ENCODE results near the gene H1-8.
A peak's percentile ranks its signal among the peaks of the same experiment; 100 is the strongest.

The H1-8 gene

DNA sequence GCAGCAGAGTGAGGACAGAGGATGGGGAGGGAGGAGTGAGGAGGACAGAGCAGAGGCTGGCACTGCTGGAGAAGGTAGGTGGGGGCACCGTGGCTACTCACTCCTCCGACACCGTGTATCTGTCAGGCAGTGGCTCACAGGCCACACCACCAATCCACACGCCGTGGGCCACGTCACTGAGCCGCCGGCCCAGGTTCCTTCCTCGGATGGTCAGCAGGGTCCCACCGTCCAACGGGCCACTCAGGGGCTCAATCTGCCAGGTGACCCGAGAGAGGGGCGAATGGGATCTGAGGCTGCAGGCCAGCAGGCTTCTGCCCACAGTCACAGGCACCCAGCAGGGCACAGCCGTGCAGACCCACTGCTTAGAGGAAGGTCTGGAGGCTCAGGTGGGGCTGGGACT lies 30.5 kb downstream of the H1-8 start:
- DNase-seq (ENCODE audit: low spot score), result no peak

DNA sequence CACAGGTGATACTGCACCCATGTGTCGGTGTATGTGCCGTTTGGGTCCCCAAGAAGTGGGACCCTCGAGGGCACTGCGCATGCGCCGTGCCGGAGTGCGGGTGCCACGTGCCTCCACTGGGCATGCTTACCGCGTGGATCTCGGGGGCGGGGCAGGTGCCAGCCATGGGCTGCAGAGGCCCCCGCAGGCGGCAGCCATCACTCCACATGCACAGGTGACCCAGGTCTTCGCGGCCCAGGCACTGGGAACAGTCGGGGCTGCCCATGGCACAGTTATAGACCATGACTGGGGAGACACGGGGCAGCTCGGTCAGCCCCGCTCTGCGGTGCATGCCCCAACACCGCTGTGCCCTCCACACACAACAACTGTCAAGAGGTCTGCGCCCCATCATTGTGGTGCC lies 31.2 kb downstream of the H1-8 start:
- no peak for DNase-seq (ENCODE audit: low spot score)

DNA sequence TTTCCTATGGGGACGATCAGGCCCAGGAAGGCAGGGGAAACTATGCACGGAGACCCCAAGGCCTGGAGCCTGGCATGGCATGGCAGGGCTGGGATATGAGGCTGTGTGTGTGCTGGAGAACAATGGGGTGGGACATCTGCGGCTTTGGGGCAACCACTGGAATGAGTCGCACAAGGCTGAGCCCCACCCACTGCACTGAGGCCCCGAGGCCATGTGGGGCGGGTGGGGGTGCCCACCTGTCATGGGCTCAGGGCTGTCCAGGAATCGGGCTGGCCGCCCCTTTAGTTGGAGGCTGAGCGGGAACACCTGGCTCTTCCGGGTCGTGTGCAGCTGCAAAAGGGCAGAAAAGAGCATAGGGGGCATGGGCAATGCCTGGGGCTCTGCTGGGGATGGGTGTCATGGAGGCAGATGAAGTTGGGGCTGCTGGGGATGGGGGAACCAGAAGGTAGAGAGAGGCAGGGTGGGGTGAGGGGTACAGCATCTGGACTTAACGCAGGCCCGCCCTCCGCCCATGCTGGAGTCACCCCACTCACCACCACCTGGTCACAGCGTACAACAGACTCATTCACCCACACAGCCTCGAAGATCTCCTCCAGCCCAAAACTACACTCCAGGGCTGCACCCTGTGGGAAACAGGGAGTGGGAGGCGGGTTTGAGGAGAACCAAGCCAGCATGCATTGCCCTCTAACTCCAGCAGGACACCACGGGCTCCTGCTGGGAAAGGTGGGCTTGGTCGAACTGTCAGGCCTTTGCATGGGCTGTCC lies 32.4 kb downstream of the H1-8 start:
- no peak for DNase-seq (ENCODE audit: low spot score)

DNA sequence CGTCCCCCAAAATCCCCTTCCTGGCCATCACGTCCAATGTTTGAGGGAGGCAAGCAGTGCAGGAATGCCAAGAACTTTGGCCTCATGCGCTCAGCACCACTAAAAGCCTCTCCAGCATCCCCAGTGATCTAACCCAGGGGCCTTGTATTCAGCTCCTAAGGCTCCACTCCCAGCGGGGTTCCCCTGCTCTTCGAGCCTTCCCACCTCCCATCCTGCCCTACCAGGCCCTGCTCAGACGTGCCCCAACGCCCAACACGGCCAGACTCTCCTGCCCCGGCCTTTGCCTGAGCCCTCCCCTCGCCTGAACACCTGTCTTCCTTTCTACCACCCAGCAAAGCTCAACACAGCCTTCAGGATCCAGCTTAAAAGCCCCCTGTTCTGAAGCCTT lies 33.0 kb downstream of the H1-8 start:
- no peak for DNase-seq (ENCODE audit: low spot score)

DNA sequence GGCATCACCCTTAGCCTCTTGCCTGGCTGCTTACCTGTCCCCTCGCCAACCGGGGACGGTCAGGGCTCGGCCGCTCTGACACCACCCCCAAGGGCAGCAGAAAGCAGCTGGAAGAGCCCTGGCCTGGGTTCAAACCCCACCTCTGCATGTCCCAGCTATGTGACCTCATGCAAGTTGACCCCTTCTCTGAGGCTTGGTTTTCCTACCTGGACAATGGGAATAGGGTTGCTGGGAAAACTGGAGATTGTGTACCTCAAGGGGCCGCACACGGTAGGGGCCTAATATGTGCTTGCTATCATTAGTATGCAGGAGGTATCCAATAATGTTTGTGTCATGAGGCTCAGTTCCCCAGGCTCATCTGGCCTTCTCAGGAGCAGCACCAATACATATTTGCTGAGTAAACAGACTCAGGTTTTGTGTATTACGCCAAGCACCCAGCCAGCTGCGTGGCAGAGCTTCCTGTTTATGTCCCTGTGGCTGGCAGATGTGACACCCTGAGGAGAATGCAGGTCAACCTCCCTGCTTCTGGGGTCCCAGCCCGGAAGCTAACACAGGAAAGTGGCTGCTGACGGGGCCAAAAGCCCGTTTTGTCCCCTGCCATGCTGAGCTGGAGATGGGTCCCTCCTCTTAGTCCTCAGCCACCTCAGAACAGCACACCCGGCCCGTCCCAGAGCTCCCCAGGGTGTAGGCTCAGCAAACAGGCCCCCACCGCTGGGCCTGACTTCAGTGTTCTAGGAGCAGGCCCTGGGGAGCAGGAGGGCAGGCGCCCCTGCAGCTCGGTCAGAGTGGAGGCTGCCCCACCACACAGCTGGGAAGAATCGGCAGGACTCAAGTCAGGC lies 33.8 kb downstream of the H1-8 start:
- peak; percentile 85 for DNase-seq (ENCODE audit: low spot score)

DNA sequence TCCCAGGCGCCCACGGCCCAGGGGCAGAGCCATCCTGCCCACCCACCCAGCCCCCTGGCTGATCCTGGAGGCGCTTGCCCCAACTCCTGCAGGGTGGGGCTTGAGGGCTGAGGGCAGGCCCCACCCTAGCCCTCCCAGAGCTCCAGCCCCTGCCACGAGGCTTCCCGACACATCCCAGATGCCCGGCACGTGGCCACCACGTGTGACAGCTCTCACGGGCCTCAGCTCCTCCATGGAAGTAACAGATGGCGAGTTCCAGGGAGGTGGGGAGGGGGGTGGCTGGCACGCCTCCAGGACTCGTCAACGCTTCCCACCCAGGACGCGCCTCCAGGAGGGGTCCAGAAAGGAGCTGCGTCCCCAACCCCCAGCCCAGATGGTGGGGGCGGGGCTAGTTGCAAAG lies 34.4 kb downstream of the H1-8 start:
- DNase-seq (ENCODE audit: low spot score), result no peak

DNA sequence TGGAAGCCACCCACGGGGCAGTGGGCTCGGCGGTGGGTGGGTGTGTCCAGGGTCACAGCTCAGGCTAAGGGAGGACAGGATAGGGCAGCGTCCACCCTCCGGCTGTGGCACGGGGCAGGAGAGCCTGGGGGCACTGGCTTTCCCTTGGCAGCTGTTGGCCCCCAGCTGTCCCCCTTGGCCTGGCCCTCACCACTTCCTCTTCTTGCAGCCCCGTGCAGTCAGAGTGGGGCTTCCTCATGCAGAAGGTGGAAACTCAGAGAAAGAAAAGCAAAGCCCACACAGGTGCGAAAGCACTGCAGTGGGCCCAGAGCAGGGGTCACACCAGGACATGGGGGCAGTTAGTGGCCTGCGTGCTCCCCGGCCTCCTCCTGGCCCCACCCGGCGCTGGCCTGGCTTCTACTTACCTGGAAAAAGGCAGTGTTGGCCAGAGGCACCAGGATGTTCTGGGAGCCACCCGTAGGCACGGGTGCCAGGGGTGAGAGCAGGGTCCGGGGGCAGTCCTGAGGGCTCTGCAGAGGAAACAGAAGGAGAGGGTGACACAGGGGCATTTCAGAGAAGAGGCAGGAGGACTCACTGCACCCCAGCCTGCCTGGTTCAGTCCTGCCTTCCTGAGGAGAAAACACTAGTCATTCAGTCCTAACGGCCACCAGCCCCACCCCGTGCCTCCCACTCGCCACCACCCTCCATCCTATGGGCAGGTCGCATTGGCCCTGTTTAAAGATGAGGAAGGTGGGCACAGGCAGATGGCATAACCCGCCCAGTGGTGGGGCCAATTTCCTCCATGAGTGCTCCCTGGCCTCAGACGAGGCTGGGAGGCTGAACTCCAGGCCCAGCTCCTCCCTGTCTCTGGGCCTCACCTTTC lies 35.2 kb downstream of the H1-8 start:
- no peak for DNase-seq (ENCODE audit: low spot score)

DNA sequence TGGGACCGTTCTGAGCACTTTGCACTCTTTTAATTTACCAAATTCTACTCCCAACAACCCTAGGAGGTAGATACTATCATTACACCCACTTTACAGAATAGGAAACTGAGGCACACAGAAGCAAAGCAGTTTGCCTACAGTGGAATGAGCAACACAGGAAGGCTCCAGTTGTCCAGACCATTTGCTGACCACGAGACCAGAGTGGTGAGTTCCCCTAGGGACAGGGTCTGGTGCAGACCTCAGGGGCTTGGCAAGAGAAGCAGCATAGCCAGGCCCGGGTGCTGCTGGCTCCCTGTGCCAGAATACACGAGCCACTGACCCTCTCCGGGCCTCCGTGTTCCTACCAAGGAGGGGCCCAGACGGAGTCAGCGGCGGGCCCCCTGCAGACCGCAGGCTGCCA lies 37.0 kb downstream of the H1-8 start:
- DNase-seq (ENCODE audit: low spot score), result no peak

DNA sequence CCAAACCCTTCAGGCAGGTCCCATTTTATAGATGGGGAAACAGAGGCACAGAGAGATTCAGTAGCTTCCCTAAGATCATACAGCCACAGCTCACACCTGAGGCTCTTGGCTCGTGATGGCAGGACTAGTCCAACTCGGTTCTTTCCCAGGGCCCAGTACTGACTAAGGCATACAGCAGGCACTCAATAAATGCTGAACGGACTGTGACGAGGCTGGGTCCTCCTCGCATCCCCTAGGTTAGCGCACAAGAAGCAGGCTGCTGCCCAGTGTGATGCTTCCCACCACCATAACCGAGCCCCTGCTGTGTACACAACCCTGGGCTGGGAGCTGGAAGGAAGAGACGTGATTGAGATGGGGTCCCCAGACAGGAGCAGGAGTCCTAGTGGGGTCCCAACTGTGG lies 38.6 kb downstream of the H1-8 start:
- no peak for DNase-seq (ENCODE audit: low spot score)

DNA sequence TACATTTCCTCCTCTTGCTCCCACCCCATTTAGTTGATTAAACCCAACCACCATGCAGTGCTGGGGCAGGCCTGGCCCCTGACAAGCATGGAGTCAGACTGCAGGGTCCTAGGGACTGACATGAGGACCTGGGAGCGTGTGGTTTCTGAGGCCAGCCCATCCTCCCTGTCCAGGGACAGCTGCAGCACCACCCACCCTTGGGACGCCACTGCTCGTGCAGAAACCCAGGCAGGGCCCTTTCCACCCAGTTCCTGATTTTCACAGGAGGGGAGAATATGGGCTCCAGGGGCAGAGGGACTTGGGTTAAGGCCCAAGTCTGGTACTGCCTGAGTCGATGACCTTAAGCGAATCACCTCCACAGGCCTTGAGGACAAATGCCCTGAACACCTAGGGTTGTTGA lies 39.8 kb downstream of the H1-8 start:
- DNase-seq (ENCODE audit: low spot score), result no peak

DNA sequence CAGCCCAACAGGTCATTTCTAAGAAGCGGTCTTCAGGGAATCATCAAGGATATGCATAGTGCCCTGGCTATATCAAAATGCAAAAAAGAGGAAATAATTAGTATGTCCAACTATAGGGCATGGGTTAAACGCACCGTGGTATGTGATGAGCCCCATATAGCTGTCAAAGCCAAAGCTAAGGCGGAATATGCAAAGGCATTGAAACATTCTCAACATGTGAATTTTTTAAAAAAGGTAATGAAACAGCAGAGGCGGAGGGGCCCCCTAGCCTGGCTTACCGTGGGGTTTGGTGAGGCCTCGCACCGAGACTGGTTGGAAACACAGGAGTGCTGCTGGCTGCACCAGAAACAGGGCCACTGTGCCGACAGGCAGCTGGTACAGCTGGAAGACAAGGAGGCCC lies 40.3 kb downstream of the H1-8 start:
- no peak for DNase-seq (ENCODE audit: low spot score)

DNA sequence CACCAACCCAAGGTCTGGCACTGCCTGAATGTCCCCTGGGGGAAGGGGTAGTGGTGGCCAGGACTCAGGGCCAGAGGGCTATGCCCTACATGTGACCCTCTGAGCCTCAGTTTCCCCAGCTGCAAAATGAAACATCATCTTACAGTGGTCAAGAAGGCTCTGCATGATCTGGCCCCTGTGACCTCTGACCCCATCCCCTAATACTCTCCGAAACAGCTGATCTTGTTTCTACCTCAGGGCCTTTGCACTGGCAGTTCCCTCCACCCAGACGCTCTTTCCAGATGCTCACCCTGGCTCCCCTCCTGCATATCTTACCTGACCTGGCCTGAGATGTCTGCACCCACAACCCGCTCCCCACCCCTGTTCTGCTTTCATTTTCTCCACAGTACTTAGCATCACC lies 41.7 kb downstream of the H1-8 start:
- no peak for DNase-seq (ENCODE audit: low spot score)

DNA sequence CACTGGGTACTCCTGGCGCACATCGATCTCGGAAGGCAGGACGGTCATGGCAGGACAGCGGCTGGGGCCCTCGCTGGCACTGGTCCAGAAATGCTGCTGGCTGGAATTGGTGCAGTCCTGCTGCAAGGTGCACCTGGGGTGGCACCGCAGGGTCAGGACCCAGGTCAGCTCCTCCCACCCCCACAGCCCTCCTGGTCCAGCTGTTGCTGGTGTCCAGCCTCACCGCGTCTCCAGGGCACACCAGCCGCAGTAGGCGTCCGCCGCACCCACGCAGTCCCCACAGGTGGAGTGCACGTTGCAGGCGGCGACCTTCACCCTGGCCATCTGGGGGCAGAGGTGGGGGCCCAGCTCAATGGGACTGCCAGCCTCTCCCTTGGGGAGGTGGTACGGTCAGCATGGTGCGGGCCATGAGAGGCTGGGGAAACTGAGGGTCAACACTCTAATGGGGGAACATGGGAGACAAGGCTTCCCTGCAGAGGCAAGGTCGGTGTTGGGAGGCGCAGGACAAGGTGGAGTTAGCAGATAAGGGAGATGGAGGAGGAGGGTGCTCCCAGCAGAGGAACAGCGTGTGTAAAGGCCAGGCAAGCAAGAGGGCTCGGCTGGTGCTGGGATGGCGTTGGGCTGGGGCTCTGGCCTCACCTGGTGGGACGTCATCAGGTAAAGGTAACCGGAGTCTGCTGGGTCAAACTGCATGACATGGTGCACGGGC lies 43.1 kb downstream of the H1-8 start:
- no peak for DNase-seq (ENCODE audit: low spot score)

DNA sequence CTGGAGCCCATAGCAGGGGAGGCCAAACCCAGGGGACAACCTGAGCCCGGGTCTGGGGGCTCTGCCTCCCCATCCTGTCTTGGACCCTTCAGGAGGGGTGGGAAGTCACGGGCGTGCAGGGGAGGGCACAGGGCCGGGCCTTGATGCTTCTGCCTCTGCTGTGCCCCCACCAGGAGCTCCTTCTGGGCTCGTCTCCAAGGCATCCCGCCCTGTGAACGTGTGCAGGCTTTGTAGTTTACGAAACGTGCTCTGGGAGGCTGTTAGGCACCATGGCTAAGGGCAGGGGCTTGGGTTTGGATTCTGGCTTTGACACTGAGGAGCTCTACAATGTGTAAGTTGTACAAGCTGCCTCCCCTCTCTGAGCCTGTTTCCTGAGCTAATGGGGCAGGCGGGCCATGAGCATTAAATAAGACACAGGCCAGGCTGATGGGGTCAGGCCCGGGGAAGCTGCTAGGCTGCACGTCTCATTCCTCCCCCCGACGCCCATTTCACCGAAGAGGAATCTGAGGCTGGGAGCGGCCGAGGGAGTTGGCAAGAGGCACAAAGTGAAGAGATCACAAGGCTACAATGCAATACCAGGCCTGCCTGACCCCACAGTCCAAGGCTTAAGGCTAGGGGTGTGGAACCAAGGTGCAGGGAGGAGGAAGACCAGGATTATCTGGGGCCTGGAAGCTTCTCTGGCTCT lies 43.9 kb downstream of the H1-8 start:
- DNase-seq (ENCODE audit: low spot score), result no peak

DNA sequence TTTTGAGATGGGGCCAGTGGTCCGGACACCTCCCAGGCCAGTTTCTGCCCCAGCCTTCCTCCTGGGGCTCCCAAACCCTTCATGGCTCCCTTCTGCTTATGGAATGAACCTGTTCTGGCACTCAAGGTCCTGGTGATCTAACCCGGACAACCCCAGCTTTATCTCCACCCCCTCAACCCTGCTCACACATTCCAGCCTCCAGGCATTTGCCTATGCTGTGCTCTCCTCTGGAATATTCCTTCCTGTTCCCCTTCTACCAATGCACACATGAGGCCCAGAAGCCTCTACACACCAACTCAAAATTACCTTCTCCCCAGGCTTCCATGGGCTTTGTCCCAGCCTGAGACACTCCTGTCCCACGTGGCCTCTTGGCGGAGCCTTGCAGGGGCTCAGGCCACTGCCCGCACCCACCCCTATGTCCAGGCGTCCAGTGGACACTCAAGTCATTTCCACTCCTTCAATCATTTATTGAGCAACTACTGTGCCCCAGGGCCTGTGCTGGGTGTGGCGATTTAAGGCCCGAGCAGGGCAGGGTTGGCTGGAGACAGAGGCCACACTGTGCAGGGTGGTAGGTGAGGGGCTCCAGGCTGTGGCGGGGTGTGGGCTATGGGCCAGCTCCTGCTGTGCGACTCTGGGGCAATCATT lies 44.7 kb downstream of the H1-8 start:
- DNase-seq (ENCODE audit: low spot score), result no peak

DNA sequence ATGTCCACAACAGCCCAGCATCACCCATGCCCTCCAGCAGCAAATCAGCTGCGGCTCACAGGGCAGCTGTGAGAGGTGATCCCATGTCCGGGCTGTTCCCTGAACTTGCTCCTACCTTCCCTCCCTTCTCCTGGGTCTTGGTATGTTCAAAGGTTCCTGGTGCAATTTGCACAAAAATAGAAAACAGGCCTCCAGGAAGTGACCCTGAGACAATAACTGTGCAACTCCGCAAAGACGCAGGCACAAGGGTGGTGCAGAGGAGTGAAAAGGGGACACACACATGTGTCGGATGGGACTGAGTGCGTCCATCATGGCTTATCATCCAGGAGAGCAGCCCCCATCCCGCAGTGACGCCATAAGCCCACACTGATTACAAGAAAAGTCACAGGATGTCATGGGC lies 47.2 kb downstream of the H1-8 start:
- DNase-seq (ENCODE audit: low spot score), result no peak

DNA sequence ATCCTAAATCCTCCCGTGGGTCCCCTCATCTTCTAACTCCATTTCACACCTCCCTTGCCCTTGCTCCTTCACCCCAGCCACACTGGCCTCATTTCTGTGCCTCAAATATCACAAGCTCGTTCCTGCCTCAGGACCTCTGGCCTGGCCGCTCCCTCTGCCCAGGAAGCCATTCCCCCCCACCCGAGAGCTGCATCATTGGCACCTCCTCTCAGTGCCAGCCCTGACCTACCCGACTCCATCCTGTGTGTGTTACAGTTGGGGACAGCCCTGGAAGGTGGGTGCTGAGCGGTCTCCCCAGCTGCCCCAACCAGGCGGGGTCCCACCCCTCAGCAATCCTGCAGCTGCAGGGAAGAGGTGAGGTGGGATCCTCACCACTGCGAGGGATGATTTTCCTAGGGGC lies 49.0 kb downstream of the H1-8 start:
- no peak for DNase-seq (ENCODE audit: low spot score)

DNA sequence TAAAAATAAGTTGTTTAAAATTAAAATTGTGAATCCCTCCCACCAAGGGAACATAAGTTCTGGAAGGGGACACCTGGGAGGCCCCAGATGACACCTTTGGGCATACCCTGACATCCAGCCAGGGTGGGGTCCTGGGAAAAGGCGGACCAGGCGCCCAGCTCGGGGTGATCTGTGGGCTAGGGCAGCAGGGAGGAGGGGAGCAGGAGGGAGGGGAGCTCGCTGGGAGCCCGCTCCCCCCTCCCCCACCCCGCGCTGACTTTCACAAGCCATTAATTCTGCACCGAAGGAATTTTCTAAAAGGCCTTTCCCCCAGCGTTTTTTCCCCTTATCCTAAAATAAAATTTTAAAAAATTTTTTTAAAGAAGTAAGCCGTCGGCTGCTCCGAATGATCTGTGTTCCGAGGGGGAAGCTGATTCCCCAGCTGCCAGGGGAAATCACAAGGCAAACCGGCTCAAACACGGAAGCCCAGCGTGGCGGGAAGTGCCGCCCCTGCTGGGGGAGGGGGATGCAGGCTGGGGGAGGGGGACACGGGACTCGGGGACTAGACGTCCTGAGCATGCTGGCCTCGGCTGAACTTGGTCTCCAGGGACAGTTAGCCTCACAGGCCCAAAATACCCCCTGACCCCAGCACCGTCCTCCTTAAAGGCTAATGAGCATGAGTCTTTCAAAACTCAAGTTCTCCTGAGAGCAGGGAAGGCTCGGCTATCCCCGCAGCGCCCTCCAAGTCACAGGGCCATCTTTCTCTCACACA lies 49.6 kb downstream of the H1-8 start:
- DNase-seq (ENCODE audit: low spot score), result no peak

DNA sequence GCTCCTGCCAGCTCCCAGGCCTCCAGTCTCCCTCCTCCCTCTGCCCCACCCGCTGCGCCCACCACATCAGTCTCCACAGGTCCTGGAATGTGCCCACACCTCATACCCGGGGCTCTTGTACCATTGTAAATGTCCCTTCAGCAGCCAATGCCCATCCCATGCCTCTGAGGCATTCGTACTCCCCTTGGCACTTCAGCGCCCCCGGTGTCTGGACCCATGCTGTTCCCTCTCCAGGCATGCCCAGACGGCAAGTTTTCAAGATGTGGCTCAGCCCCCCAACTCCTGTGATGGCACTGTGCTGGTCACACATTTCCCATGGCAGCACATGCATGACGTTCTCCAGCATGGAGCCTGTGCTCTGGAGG lies 50.2 kb downstream of the H1-8 start:
- no peak for DNase-seq (ENCODE audit: low spot score)

DNA sequence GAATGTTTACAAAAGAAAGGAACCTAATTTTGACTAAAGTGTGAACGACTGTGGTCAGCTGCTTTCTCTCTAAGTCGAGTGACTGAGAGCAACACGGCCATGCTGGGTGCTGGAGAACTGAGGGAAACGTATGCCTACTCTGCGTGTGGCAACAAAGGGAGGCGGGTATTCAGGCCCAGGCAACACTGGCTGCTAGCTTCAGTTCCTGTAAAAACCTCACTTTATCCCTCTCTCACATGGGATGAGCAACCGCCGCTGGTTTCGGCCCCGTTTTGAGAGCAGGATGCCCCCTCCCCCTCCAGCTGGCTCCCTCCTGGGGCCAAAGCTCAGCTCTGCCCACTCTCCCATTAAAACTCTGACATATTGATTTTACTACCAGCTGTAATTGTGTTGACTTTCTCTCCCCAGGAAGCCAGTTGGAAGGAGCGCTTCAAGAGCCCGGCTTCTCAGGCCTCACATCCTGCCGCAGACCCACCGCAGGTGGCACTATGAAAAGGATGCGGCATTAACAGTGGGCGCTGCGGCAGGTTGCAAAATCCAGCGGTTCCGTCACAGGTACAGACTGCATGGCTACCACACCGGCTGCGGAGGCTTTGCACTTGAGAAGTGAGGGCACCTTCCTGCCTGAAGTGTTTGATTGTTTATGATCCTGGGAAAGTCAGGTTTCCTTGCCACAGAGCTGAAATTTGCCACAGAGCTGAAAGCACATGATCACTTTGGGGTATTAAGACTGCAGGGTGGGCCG lies 50.8 kb downstream of the H1-8 start:
- peak; percentile 72 for DNase-seq (ENCODE audit: low spot score)

Data from HuH-7.5 (cell line).